HG03469 (cell line): ENCODE measurements around the gene HOXD3.

Source experiments
- ATAC-seq: cut with Tn5 transposase; IDR thresholded peaks from one replicate; pipeline ENCODE4 v1.9.1; 2021; ENCODE audit warnings: mild to moderate bottlenecking, moderate library complexity, moderate number of reproducible peaks; ENCODE audit not compliant: unreplicated experiment

The HOXD3 gene

GRCh38 chr2:176206136-176206535 is 49.0 kb downstream of the HOXD3 start:
- no peak for ATAC-seq

GRCh38 chr2:176206682-176207081 is 49.6 kb downstream of the HOXD3 start:
- no peak for ATAC-seq

- no peak for ATAC-seq
These were observed 54.0 kb downstream of the HOXD3 start for GRCh38 chr2:176211110-176211509.

DNA sequence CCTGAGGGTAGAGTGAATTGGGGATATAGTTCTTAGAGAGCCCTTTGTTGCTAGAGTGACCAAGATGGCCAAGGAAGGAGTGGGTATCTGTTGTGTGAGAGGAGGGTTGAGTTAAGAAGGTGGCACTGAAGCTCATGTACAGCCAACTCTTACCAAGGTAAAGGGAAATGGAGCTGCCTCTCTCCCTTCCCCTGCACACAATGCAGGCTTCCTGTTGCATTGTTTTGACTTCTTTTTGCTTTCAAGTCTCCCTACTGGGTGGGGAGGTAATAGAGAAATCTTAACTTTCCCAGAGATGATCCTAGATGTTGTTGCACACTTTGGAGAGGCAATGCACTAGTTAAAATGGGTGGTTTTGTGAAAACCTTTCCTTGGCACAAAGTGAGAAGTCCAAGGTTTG is 55.2 kb downstream of the HOXD3 start:
- no peak for ATAC-seq

- no peak for ATAC-seq
These were observed 56.3 kb downstream of the HOXD3 start for GRCh38 chr2:176213406-176213805.
